Measurements from ENCODE around the gene NCCRP1.

DNA sequence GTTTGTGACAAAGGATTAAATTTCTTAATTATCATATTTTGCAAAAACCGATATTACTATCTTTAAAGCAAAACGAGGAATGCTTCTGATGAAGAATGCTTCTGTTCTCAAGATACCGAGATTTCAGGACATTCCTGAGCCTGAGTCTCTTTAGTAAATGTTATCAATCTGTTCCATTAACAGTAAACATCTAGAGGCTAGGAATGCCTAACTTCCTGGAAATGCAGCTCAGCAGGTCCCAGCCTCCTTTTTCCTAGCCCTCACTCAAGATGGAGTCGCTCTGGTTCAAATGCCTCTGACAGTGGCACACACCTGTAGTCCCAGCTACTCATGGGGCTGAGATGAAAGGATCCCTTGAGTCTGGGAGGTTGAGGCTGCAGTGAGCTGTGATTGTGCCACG lies 54.3 kb downstream of the NCCRP1 start:
- TF ChIP-seq, protein P1, sequence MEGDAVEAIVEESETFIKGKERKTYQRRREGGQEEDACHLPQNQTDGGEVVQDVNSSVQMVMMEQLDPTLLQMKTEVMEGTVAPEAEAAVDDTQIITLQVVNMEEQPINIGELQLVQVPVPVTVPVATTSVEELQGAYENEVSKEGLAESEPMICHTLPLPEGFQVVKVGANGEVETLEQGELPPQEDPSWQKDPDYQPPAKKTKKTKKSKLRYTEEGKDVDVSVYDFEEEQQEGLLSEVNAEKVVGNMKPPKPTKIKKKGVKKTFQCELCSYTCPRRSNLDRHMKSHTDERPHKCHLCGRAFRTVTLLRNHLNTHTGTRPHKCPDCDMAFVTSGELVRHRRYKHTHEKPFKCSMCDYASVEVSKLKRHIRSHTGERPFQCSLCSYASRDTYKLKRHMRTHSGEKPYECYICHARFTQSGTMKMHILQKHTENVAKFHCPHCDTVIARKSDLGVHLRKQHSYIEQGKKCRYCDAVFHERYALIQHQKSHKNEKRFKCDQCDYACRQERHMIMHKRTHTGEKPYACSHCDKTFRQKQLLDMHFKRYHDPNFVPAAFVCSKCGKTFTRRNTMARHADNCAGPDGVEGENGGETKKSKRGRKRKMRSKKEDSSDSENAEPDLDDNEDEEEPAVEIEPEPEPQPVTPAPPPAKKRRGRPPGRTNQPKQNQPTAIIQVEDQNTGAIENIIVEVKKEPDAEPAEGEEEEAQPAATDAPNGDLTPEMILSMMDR (IDR thresholded peaks at IDR 0.05; ENCODE audit: poor library complexity): no peak
- TF ChIP-seq EZH2 (IDR thresholded peaks at IDR 0.05; ENCODE audit: borderline replicate concordance): no peak

All from hepatocyte (in vitro differentiated cells).